RWPE2 (cell line): Measurements from ENCODE around the gene LMBR1.

ENCODE experiments used
- ATAC-seq: fragments of 200-7000 bp; cut with Tn5 transposase; 3 replicates; pipeline ENCODE4 v1.9.1; 2021; ENCODE audit warnings: low read depth
- DNase-seq: peaks from one replicate; pipeline ENCODE4 v3.0.0-alpha.2; 2020; ENCODE audit warnings: low spot score
- H3K27ac ChIP-seq: fragments of 450-650 bp; 2 replicates; pipeline ENCODE4 v1.5.1; 2017; ENCODE audit warnings: mild to moderate bottlenecking; ENCODE audit not compliant: poor library complexity, severe bottlenecking
- H3K27me3 ChIP-seq: fragments of 250-450 bp; sonication (Bioruptor Pico); 2 replicates; pipeline ENCODE4 v1.5.1; 2021; ENCODE audit warnings: mild to moderate bottlenecking, moderate library complexity; ENCODE audit not compliant: insufficient read depth, poor library complexity, severe bottlenecking
- H3K36me3 ChIP-seq: fragments of 250-450 bp; sonication (Bioruptor Pico); 2 replicates; pipeline ENCODE4 v1.5.1; 2020; ENCODE audit warnings: low read depth, mild to moderate bottlenecking, moderate library complexity
- H3K4me1 ChIP-seq: fragments of 250-450 bp; sonication (Bioruptor Pico); 2 replicates; pipeline ENCODE4 v1.5.1; 2021; ENCODE audit warnings: mild to moderate bottlenecking, moderate library complexity; ENCODE audit not compliant: insufficient read depth, poor library complexity, severe bottlenecking
- H3K4me3 ChIP-seq: fragments of 250-450 bp; sonication (Bioruptor Pico); 2 replicates; pipeline ENCODE4 v1.5.1; 2021; ENCODE audit warnings: mild to moderate bottlenecking, moderate library complexity; ENCODE audit not compliant: severe bottlenecking
- H3K9me3 ChIP-seq: fragments of 250-450 bp; sonication (Bioruptor Pico); 2 replicates; pipeline ENCODE4 v1.5.1; 2021; ENCODE audit warnings: mild to moderate bottlenecking, moderate library complexity; ENCODE audit not compliant: severe bottlenecking
- TF ChIP-seq, protein P1 (sequence below): fragments of 450-650 bp; IDR thresholded peaks from one replicate; pipeline ENCODE4 v1.5.1; 2017; ENCODE audit warnings: mild to moderate bottlenecking, moderate library complexity; ENCODE audit not compliant: poor library complexity, severe bottlenecking

LMBR1 gene

DNA sequence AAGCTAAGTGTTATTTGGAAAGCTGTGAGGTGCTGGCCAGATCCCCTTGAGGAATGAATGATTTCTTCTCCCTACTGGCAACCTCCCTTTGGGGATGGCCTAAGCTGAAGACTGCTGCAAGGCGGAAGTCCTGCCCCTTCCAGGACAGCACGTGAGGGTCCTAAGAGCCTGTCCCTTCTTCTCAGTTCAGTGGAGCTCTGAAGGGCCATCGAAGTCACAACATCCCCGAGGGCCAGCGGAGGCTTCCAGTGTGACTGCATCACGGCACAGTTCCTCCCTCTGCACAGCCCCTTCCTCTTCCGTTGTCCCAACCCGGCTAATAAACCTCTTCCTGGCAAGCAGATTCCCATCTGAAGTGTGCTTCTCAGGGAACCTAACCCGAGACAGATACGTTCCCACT is 208.7 kb downstream of the LMBR1 start:
- H3K4me1 ChIP-seq = no peaks in the 10 kb centered on the region
- DNase-seq = no peak
- H3K27me3 ChIP-seq = no peaks in the 10 kb centered on the region
- no peak overlapping the region for H3K27ac ChIP-seq
- H3K4me3 ChIP-seq = no peak overlapping the region
- TF ChIP-seq, protein P1, sequence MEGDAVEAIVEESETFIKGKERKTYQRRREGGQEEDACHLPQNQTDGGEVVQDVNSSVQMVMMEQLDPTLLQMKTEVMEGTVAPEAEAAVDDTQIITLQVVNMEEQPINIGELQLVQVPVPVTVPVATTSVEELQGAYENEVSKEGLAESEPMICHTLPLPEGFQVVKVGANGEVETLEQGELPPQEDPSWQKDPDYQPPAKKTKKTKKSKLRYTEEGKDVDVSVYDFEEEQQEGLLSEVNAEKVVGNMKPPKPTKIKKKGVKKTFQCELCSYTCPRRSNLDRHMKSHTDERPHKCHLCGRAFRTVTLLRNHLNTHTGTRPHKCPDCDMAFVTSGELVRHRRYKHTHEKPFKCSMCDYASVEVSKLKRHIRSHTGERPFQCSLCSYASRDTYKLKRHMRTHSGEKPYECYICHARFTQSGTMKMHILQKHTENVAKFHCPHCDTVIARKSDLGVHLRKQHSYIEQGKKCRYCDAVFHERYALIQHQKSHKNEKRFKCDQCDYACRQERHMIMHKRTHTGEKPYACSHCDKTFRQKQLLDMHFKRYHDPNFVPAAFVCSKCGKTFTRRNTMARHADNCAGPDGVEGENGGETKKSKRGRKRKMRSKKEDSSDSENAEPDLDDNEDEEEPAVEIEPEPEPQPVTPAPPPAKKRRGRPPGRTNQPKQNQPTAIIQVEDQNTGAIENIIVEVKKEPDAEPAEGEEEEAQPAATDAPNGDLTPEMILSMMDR = no peak
- no peak for ATAC-seq
- H3K9me3 ChIP-seq = no peaks in the 10 kb centered on the region
- H3K36me3 ChIP-seq = peaks cover 17% of the 10 kb centered on the region

DNA sequence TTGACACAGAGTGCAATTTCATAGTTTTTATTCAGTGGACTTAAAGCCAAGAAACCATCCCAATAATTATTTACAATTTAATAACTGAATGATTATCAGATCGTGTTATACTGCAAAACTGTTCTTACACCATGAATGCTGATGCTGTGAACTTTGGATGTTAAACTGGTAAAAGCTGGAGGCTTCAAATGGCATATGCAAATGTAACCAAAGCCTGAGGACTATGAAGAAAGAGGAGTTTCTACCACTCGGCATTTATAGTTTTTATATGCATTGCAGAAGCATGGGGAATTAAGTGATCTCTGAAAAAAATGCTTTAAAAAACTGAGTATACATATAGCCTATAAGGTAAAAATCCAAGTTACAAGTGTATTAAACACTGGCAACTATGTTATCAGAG is 210.1 kb downstream of the LMBR1 start:
- peaks cover 17% of the 10 kb centered on the region for H3K36me3 ChIP-seq
- no peaks in the 10 kb centered on the region for H3K27me3 ChIP-seq
- TF ChIP-seq, protein P1 = no peak
- no peaks in the 10 kb centered on the region for H3K9me3 ChIP-seq
- H3K27ac ChIP-seq = no peak overlapping the region
- H3K4me1 ChIP-seq = no peaks in the 10 kb centered on the region
- DNase-seq (no peak), ATAC-seq (no peak)
- no peak overlapping the region for H3K4me3 ChIP-seq

DNA sequence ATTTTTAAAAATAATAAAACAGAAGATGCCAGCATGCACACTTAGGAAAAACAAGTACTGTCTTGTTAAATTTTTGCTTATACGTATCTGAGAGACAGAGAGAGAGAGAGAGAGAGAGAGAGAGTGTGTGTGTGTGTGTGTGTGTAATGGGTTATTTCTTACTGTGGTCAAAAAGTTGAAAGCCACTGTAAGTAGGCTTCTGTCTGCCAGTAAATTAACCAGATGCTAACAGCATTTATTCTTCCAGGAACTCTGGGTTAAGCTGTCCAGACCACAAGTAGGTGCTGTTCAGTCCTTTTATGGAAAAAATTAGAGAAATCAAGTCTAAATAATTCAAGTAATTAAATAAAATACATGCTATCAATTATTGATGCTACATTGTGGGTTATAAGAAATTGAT is 212.7 kb downstream of the LMBR1 start:
- Histone ChIP-seq H3K36me3 (peaks cover 23% of the 10 kb centered on the region), H3K4me3 (no peak overlapping the region), H3K27ac (no peak overlapping the region), H3K9me3 (no peaks in the 10 kb centered on the region), H3K27me3 (no peaks in the 10 kb centered on the region), H3K4me1 (no peaks in the 10 kb centered on the region)
- DNase-seq (no peak), ATAC-seq (no peak)
- TF ChIP-seq, protein P1 = no peak

DNA sequence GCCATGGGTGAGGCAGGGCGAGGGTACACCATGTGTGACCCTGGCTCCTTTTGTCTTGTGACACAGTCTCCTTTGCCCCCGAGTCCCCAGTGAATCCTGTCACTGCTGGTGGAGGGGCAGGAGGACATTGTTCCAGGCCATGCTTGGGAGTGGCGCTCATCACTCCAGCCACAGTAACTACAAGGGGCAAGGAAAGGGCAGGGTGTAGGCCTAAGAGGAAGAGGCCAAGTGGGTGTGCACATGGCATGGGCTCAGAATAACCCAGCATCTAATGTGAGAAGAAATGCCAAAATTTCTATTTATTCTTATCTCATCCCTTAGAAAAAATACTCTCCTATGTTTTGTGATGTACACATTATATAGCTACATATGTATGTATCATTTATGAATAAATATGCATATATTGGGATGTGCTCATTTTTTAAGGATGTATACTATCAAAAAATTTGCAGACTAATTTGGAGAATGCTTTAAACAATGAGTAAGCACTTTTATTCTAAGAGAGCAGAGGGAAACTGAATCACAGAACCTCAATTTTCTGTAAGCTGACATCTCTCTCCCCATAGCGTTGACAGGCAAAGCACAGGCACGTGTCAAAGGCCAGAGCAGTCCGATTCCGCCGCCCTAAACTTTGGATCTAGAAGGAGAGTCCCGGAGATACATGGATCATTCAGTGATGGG is 215.5 kb downstream of the LMBR1 start:
- H3K36me3 ChIP-seq = peaks cover 18% of the 10 kb centered on the region
- no peak overlapping the region for H3K4me3 ChIP-seq
- H3K27me3 ChIP-seq = no peaks in the 10 kb centered on the region
- H3K27ac ChIP-seq = no peak overlapping the region
- no peaks in the 10 kb centered on the region for H3K9me3 ChIP-seq
- no peak for DNase-seq
- no peak for ATAC-seq
- TF ChIP-seq, protein P1 = no peak
- H3K4me1 ChIP-seq = no peaks in the 10 kb centered on the region

DNA sequence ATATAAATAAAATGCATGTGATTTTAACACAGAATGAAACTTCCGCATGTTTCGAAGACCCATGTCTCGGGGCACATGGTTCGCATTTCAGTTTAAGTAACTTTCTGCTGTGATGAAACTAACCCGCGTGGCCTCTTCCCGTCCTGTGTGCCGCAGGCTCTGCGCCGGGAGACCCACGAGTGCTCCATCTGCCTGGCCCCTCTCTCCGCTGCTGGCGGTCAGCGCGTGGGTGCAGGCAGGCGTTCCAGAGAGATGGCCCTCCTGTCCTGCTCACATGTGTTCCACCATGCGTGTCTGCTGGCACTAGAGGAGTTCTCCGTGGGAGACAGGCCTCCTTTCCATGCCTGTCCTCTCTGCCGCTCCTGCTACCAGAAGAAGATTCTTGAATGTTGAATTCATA is 216.7 kb downstream of the LMBR1 start:
- no peak for DNase-seq
- Histone ChIP-seq H3K27ac (no peak overlapping the region), H3K4me1 (no peaks in the 10 kb centered on the region), H3K9me3 (no peaks in the 10 kb centered on the region), H3K4me3 (no peak overlapping the region), H3K36me3 (peaks cover 18% of the 10 kb centered on the region), H3K27me3 (no peaks in the 10 kb centered on the region)
- ATAC-seq = no peak
- TF ChIP-seq, protein P1 = no peak
